Suprapubic skin (tissue), 4 donors: ENCODE results near the gene PCSK2. TPM values are rescaled to one million over a fixed set of nuclear protein-coding genes. Genes with fewer than 3 reads are reported as not detected.

Experiments
- DNase-seq, 2 donors: peaks; one replicate each; pipeline ENCODE4 v3.0.0-alpha.2; 2019; ENCODE audit warnings: low spot score in 2 of 2
- H3K27ac ChIP-seq: fragments of 200-600 bp; sonication (generic); one replicate; pipeline ENCODE4 v1.5.1; 2019
- H3K27me3 ChIP-seq: fragments of 200-600 bp; sonication (generic); one replicate; pipeline ENCODE4 v1.5.1; 2019
- H3K36me3 ChIP-seq: fragments of 200-600 bp; sonication (generic); one replicate; pipeline ENCODE4 v1.5.1; 2019
- H3K4me1 ChIP-seq: fragments of 200-600 bp; sonication (generic); one replicate; pipeline ENCODE4 v1.5.1; 2019
- H3K4me3 ChIP-seq: fragments of 200-600 bp; sonication (generic); one replicate; pipeline ENCODE4 v1.5.1; 2019; ENCODE audit warnings: mild to moderate bottlenecking
- H3K9me3 ChIP-seq: fragments of 200-600 bp; sonication (generic); one replicate; pipeline ENCODE4 v1.5.1; 2019
- CTCF ChIP-seq, 2 donors: fragments of 200-600 bp in 1 of 2; fragments of 450-650 bp in 1 of 2; sonication (generic) in 1 of 2; IDR thresholded peaks; one replicate each; pipeline ENCODE4 v1.5.1; 2016 to 2019; ENCODE audit warnings: antibody characterized with exemption in 2 of 2, mild to moderate bottlenecking in 1 of 2, moderate library complexity in 1 of 2
- EP300 ChIP-seq: sonication (generic); formaldehyde crosslinking; IDR thresholded peaks from one replicate; pipeline ENCODE4 v1.6.1; 2017; ENCODE audit warnings: antibody characterized with exemption
- POLR2A ChIP-seq, 2 donors: fragments of 450-650 bp; IDR thresholded peaks; one replicate each; pipeline ENCODE4 v1.6.1; 2017; ENCODE audit warnings: antibody characterized with exemption in 2 of 2, mild to moderate bottlenecking in 2 of 2, moderate library complexity in 2 of 2
- POLR2AphosphoS5 ChIP-seq, 3 donors: sonication (generic); formaldehyde crosslinking; IDR thresholded peaks; one replicate each; pipeline ENCODE4 v1.6.1; 2017; ENCODE audit warnings: antibody characterized with exemption in 3 of 3
- WGBS: methylation state at CpG from one replicate; pipeline ENCODE4 v1.1.5; 2018; 5-methylcytosine and 5-hydroxymethylcytosine counted together
- total RNA-seq, 4 donors: library from RNA; depleted of rRNA; stranded (reverse); fragments of >200 nt; gene quantifications; one replicate each; pipeline ENCODE4 v1.1.0, GENCODE V29; 2016

The PCSK2 gene
- total RNA-seq, 4 donors from 2014 or later, result 5.2 to 23.1 (median 12.9) TPM

GRCh38 chr20:17445543-17445942, 218.7 kb downstream of the PCSK2 start:
- Histone ChIP-seq H3K4me1 (no peaks in the 10 kb centered on the region), H3K27me3 (peaks cover 27% of the 10 kb centered on the region), H3K27ac (no peak overlapping the region), H3K4me3 (no peak overlapping the region), H3K9me3 (no peaks in the 10 kb centered on the region), H3K36me3 (no peaks in the 10 kb centered on the region)
- no peak for DNase-seq
- 77% methylated on average over 4 of the region's 13 CpGs for WGBS
- TF ChIP-seq CTCF (IDR thresholded peaks at IDR 0.05) (no peak), POLR2A (IDR thresholded peaks at IDR 0.05) (no peak)

GRCh38 chr20:17446171-17446570, 219.3 kb downstream of the PCSK2 start:
- H3K36me3 ChIP-seq, result no peaks in the 10 kb centered on the region
- H3K4me1 ChIP-seq, result no peaks in the 10 kb centered on the region
- TF ChIP-seq CTCF (IDR thresholded peaks at IDR 0.05), result no peak
- TF ChIP-seq EP300, result no peak
- TF ChIP-seq POLR2A (IDR thresholded peaks at IDR 0.05), result no peak
- TF ChIP-seq POLR2AphosphoS5 (IDR thresholded peaks at IDR 0.05), result no peak
- no peak overlapping the region for H3K27ac ChIP-seq
- no peaks in the 10 kb centered on the region for H3K9me3 ChIP-seq
- no peak for DNase-seq
- no peak overlapping the region for H3K4me3 ChIP-seq
- H3K27me3 ChIP-seq, result peaks cover 27% of the 10 kb centered on the region
- WGBS, result 81% methylated on average over 5 of the region's 5 CpGs

GRCh38 chr20:17448071-17448470, 221.2 kb downstream of the PCSK2 start:
- Histone ChIP-seq H3K9me3 (no peaks in the 10 kb centered on the region), H3K4me3 (no peak overlapping the region), H3K27ac (no peak overlapping the region), H3K36me3 (no peaks in the 10 kb centered on the region), H3K27me3 (peaks cover 26% of the 10 kb centered on the region), H3K4me1 (no peaks in the 10 kb centered on the region)
- TF ChIP-seq POLR2A (IDR thresholded peaks at IDR 0.05) (no peak), EP300 (no peak), POLR2AphosphoS5 (IDR thresholded peaks at IDR 0.05) (no peak), CTCF (IDR thresholded peaks at IDR 0.05) (no peak)
- 97% methylated on average over 2 of the region's 2 CpGs for WGBS
- no peak for DNase-seq

- no peak overlapping the region for H3K27ac ChIP-seq
- TF ChIP-seq POLR2A (IDR thresholded peaks at IDR 0.05) (no peak), EP300 (no peak), POLR2AphosphoS5 (IDR thresholded peaks at IDR 0.05) (no peak), CTCF (IDR thresholded peaks at IDR 0.05) (no peak)
- peaks cover 23% of the 10 kb centered on the region for H3K27me3 ChIP-seq
- DNase-seq, result no peak
- no peaks in the 10 kb centered on the region for H3K9me3 ChIP-seq
- no peaks in the 10 kb centered on the region for H3K36me3 ChIP-seq
- H3K4me1 ChIP-seq, result no peaks in the 10 kb centered on the region
- no peak overlapping the region for H3K4me3 ChIP-seq
- 77% methylated on average over 2 of the region's 2 CpGs for WGBS
These were observed 222.2 kb downstream of the PCSK2 start for GRCh38 chr20:17449031-17449430.

- Histone ChIP-seq H3K27me3 (peaks cover 22% of the 10 kb centered on the region), H3K4me1 (no peaks in the 10 kb centered on the region), H3K4me3 (no peak overlapping the region), H3K9me3 (no peaks in the 10 kb centered on the region), H3K27ac (no peak overlapping the region), H3K36me3 (no peaks in the 10 kb centered on the region)
- no peak for TF ChIP-seq POLR2AphosphoS5 (IDR thresholded peaks at IDR 0.05)
- TF ChIP-seq CTCF (IDR thresholded peaks at IDR 0.05), result no peak
- no peak for TF ChIP-seq POLR2A (IDR thresholded peaks at IDR 0.05)
- TF ChIP-seq EP300, result no peak
- WGBS, result 70% methylated on average over 3 of the region's 3 CpGs
- DNase-seq, result no peak
These were observed 225.6 kb downstream of the PCSK2 start for GRCh38 chr20:17452441-17452840.
